Measurements from ENCODE around the gene MYO1A.

GRCh38 chr12:57089271-57090245 lies 39.6 kb upstream of the MYO1A start:
- TF ChIP-seq, protein P1, sequence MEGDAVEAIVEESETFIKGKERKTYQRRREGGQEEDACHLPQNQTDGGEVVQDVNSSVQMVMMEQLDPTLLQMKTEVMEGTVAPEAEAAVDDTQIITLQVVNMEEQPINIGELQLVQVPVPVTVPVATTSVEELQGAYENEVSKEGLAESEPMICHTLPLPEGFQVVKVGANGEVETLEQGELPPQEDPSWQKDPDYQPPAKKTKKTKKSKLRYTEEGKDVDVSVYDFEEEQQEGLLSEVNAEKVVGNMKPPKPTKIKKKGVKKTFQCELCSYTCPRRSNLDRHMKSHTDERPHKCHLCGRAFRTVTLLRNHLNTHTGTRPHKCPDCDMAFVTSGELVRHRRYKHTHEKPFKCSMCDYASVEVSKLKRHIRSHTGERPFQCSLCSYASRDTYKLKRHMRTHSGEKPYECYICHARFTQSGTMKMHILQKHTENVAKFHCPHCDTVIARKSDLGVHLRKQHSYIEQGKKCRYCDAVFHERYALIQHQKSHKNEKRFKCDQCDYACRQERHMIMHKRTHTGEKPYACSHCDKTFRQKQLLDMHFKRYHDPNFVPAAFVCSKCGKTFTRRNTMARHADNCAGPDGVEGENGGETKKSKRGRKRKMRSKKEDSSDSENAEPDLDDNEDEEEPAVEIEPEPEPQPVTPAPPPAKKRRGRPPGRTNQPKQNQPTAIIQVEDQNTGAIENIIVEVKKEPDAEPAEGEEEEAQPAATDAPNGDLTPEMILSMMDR (conservative IDR thresholded peaks at IDR 0.05 in 1 of 2, IDR thresholded peaks at IDR 0.05 in 1 of 2; ENCODE audit: extremely low read depth in 1 of 2, insufficient read depth in 1 of 2, low read depth in 1 of 2, low read length in 2 of 2), result no peak
- TF ChIP-seq EZH2 (IDR thresholded peaks at IDR 0.05; ENCODE audit: borderline replicate concordance, low read length), result no peak
